ENCODE measurements around the gene PRKCB. TPM values are rescaled to one million over a fixed set of nuclear protein-coding genes. Genes with fewer than 3 reads are reported as not detected.

The PRKCB gene
- total RNA-seq, 6 experiments from 2014 or later, result not detected

GRCh38 chr16:24007934-24008333 is 172.2 kb downstream of the PRKCB start:
- H3K27me3 Mint-ChIP-seq (ENCODE audit: insufficient read depth), result peaks cover 3% of the 10 kb centered on the region; the same call in 1 of the 2 replicates

GRCh38 chr16:24009098-24009497 is 173.3 kb downstream of the PRKCB start:
- DNase-seq, result no peak
- no peaks in the 10 kb centered on the region for H3K36me3 Mint-ChIP-seq (ENCODE audit: low read depth)
- no peaks in the 10 kb centered on the region for H3K4me1 Mint-ChIP-seq (ENCODE audit: low read depth)
- H3K4me3 Mint-ChIP-seq, result no peak overlapping the region
- no peak overlapping the region for H3K27ac Mint-ChIP-seq
- H3K27me3 Mint-ChIP-seq (ENCODE audit: insufficient read depth), result peaks cover 3% of the 10 kb centered on the region; the same call in 1 of the 2 replicates
- no peak for TF ChIP-seq CTCF (IDR thresholded peaks at IDR 0.05)
- H3K9me3 Mint-ChIP-seq, result no peaks in the 10 kb centered on the region; the same call in 1 of the 2 replicates

More at GRCh38 chr16:24007934-24008333, 172.2 kb downstream of the PRKCB start:
- TF ChIP-seq CTCF (IDR thresholded peaks at IDR 0.05), result no peak
- Mint-ChIP-seq H3K4me3 (no peak overlapping the region), H3K4me1 (ENCODE audit: low read depth) (no peaks in the 10 kb centered on the region), H3K9me3 (no peaks in the 10 kb centered on the region; the same call in 1 of the 2 replicates), H3K27ac (no peak overlapping the region), H3K36me3 (ENCODE audit: low read depth) (no peaks in the 10 kb centered on the region)
- DNase-seq, result no peak

GRCh38 chr16:24009955-24010354 is 174.2 kb downstream of the PRKCB start:
- H3K4me1 Mint-ChIP-seq (ENCODE audit: low read depth), result no peaks in the 10 kb centered on the region
- peaks cover 3% of the 10 kb centered on the region; the same call in 1 of the 2 replicates for H3K27me3 Mint-ChIP-seq (ENCODE audit: insufficient read depth)
- H3K4me3 Mint-ChIP-seq, result no peak overlapping the region
- no peak for TF ChIP-seq CTCF (IDR thresholded peaks at IDR 0.05)
- no peaks in the 10 kb centered on the region for H3K9me3 Mint-ChIP-seq
- H3K27ac Mint-ChIP-seq, result no peak overlapping the region
- no peaks in the 10 kb centered on the region for H3K36me3 Mint-ChIP-seq (ENCODE audit: low read depth)
- DNase-seq, result no peak

GRCh38 chr16:24010440-24011089 is 174.8 kb downstream of the PRKCB start:
- Mint-ChIP-seq H3K4me3 (no peak overlapping the region), H3K36me3 (ENCODE audit: low read depth) (no peaks in the 10 kb centered on the region), H3K27me3 (ENCODE audit: insufficient read depth) (peaks cover 3% of the 10 kb centered on the region; the same call in 1 of the 2 replicates), H3K9me3 (no peaks in the 10 kb centered on the region), H3K27ac (no peak overlapping the region), H3K4me1 (ENCODE audit: low read depth) (no peaks in the 10 kb centered on the region)
- peak; percentile 86 for TF ChIP-seq CTCF (IDR thresholded peaks at IDR 0.05)
- DNase-seq, result peak; percentile 30

GRCh38 chr16:24011237-24011636 is 175.5 kb downstream of the PRKCB start:
- Mint-ChIP-seq H3K4me1 (ENCODE audit: low read depth) (no peaks in the 10 kb centered on the region), H3K27me3 (ENCODE audit: insufficient read depth) (peaks cover 3% of the 10 kb centered on the region; the same call in 1 of the 2 replicates)

More at GRCh38 chr16:24011237-24011636, 175.5 kb downstream of the PRKCB start:
- no peak overlapping the region for H3K27ac Mint-ChIP-seq
- no peak for DNase-seq
- H3K36me3 Mint-ChIP-seq (ENCODE audit: low read depth), result no peaks in the 10 kb centered on the region
- no peak for TF ChIP-seq CTCF (IDR thresholded peaks at IDR 0.05)
- no peaks in the 10 kb centered on the region for H3K9me3 Mint-ChIP-seq
- no peak overlapping the region for H3K4me3 Mint-ChIP-seq
